Hematopoietic multipotent progenitor cell treated with erythropoietin and hydrocortisone succinate and interleukin-3 and kit ligand, for 6 days (in vitro differentiated cells): ENCODE measurements around the gene LARGE1.

Source experiments
- DNase-seq: peaks from one replicate; pipeline ENCODE4 v3.0.0-alpha.2; 2015

The LARGE1 gene

DNA sequence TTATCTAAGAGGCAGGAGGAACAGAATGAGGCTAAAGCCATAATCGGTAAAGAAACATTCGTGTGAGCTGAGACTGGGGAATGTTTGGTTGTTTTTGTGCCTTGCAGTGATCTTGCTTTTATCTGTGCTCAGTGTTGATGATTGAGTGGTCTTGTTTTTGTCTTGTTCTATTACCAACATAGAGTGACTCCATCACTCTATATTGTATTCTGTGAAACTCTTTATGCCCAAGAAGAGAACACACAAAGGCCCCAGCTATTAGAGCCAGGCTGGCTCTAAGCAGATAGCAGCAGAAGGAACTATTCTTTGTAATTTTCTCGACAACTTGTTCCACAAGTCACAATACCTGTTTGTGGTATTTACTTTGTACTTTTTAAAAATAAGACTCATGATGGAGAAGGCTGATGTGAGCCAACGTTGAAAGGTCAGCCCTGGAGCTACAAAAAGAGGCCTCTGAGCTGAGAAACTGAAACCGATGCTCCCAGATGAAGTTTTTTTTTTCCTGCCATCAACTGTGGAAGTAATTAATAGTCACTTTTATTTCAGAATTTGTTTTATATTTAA is 68.4 kb downstream of the LARGE1 start:
- no peak for DNase-seq

DNA sequence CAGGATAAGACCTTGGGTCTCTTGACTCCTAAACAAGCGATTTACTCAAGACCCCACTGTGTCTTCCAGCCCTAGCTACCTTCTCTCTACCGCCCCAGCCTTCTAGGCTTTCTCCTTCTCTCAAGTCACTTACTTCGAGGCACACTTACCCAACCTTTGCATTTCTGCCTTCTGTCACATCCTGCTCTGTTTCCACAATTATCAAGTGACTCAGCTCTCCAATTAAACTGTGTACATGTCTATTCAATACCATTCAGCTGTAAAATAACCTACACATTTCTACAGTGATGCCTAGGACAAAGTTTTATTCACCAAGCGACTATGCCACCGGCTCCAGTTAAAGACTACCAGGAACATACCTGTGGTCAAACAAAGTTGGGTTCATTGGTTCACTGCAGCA is 69.0 kb downstream of the LARGE1 start:
- no peak for DNase-seq

DNA sequence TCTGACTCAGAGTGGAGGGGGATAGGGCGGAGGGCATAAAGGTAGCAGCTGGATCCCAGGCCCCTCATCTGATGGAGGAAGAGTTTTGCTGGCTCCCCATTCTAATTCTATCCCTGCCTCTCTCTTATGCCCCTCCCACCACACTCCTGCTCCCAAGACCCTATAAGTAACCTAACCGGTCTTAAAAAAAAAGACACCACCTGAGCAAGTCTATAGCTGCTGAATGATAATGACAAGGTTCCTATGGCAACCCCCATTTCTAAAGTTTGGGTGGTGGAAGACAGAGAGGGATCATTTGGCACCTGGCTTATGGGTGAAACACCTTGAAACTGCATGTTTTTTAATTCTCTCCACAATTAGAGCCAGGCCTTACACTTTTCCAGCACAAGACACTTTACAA is 69.6 kb downstream of the LARGE1 start:
- no peak for DNase-seq

DNA sequence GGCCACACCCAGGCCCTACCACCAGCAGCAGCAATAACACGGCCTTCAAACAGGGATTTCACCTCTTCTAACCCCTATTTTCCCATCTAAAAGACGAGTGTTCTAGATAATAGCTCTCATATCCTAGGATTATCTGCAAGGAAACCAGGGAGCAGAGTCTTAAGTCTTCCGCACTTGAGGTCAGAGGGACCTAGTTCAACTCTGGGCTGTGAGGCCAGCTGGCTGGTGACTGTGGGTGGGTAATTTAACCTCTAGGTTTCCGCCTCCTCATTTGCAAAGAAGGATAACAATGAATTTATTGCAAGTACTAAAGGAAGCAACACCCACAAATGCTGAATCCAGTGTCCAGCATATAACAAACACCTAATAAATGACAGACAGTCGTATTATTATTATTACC is 70.1 kb downstream of the LARGE1 start:
- DNase-seq, result no peak

DNA sequence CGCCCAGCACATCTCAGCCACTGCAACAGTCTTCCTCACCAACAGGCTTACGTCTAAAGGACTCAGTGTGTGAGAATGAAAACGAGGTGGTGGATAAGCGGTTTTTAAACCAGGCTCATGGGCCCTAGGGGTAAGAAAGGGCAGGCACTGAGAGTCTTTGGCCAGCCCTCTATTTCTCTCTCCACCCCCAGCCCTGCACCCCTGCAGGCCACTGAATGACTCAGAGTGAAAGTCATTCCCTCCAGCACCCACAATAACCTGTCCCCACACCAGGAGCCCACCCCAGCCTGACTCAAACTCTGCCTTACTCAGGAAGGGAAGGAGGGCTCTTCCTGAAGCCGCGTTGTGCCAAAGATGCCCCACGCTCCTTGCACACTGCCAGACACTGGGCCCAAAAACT is 72.0 kb downstream of the LARGE1 start:
- no peak for DNase-seq

DNA sequence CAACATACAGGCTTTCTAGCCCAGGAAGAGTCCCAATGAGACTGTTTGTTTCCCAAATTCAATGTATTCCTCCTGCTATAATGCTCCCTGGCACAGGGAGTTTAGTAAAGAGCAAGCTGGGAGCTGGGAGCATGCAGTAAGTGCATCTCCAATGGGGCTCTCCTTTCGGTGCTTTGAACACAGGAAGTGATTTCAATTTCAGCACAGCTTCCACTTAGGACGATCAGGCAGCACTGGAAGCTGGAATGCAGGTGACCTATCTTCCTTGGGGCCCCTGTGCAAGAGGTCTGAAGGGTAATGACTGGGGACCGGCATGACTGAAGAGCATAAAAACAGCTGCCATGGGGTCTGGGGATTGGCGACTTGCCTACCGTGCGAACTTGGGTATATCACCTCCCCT is 76.0 kb downstream of the LARGE1 start:
- DNase-seq, result no peak

DNA sequence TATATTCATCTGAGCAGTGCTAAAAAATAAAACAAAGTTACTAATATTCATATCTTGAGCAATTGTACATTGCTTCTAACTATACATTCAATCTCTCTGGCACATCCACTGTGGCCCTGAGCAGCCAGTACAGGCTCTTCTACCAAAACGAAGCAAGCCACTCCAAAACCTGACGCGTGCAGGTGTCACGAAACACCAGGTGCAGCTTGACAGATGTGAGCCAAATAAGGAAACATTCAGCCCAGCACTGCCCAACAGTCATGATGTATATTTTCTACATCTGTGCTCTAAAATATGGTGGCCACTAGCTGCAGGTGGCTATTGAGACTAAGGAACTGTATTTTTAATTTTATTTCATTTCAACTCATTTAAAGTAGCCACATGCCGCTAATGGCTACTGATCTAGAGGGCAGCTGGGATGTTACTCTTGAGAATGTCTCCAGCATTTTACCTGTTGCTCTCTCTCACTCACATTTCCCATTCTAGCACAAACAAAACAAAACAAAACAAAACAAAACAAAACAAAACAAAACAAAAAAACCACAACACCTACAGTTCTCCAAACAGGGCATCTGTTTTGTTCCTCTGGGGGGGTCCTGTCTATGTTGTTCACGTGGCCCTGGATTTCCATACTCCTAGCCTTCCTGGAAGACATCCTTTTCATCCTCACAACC is 77.7 kb downstream of the LARGE1 start:
- no peak for DNase-seq

DNA sequence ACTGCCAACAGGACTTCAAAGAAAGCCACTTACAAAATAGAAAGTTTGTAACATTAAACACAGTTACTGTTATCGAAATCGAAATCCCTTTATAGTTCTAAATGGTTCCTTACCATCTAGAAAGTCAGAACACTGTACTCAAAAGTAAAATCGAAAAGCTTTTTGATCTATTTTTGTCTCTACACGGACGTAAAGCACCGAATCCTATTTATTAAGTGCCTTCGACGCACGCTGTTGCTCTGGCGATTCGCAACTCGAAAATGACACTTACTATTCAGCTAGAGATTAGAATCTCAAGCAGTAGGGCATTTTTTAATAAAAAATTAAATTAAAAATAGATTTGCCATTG is 78.3 kb downstream of the LARGE1 start:
- DNase-seq, result no peak

DNA sequence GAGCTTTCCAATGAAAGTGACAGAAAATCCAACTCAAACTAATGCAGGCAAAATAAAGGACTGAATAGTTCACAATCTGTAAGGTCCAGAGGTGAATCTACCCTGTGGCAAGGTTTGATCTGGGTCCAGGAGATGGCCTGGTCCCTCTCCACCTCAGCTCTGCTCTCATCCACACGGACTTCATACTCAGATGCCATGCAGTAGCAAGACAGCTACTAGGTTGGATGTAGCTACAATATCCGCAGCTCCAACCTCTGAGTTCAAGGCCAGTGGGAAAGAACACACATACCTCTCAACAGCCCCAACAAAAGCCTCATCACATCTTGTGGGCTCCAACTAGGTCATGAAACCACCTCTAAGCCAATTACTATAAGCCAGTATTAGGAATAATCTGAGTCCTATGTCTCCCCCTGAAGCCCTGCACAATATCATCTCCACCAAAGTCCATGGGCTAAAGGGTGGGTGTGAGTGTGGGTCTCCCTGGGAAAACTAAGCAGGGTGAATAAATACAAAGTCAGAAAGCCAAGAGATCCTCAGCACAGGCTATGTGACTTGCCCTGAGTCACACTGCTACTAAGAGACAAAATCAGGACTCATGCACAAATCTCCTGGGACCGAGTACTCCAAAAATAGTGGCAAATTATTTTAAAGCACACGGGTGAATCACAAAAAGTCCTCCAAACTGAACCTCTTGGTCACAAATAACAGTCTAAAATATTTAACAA is 78.8 kb downstream of the LARGE1 start:
- no peak for DNase-seq

DNA sequence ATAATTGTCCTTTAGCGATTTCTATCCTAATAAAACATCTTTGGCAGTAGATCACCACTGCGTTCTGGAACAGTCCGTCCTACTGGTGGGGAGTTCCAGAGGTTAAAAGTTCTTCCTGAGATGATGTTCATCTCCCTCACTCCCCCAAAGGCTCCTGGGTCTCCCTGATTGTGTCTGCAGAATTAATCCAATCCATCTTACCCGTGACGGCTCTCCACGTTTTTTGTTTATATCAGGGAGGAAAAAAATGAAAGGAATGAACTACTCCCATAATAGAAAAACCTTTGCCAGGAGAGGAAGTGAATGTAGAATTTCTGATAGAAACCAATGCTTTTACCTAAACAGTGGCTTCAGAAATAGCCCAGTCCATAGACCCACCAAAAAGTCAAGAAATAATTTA is 81.6 kb downstream of the LARGE1 start:
- no peak for DNase-seq

DNA sequence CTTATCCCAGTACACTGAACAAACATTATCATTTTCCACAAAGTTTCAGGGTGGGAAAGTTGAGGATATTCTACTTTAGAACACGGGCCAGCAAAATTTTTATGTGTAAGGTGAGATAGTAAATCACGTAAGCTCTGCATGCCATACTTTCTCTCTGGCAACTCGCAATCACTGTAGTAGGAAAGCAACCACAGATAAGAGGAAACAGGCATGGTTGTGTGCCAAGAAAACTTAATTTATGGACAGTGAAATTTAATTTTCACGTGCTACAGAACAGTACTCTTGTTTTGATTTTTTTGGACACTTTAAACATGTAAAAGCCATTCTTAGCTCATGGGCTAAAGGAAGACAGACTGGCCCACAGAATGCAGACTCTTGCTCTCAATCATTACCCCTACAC is 82.5 kb downstream of the LARGE1 start:
- DNase-seq, result no peak

DNA sequence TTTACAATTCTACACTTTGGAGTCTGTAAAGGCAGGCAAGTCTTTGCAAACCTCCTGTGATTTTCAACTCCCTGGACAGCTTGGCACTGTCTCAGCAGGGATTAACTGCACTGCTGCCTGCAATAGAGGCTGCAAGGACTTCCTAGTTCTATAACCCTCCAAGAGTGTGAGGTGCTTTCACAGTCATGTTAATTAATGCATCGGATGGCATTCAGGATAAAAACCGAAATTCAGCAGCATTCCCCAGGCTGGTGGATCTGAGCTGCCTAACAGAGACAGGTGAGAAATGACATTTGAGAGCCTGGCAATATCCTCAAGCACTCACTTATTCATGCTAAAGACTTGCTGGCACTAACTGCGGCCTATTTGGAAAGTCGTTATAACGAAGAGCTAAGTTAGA is 85.0 kb downstream of the LARGE1 start:
- DNase-seq, result no peak

DNA sequence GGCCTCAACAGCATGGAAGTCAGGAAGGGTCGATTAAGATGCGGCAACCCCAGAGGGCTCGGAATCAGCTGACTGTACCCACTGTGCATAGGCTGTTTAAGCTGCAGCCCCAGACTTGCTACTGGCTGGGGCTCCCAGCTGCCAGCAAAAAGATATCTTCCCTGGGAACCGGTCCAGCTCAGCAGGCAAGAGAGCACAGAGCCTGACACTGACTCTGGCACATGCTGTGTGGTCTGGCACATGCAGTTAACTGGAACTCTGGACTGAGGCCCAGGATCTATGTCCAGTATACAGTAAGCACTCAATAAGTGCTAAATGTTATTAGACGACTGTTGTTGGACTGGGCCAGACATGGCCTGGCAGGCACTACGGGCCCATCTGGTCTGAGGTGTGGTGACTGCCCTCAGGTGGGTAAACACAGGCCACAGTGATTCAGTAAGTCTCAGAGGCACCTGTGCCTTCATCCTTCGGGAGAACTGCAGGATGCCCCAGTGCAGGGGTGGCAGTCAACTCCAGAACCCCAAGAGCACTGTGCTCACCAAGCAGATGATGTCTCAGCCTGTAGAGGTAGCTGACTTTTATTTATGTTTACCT is 87.6 kb downstream of the LARGE1 start:
- no peak for DNase-seq

DNA sequence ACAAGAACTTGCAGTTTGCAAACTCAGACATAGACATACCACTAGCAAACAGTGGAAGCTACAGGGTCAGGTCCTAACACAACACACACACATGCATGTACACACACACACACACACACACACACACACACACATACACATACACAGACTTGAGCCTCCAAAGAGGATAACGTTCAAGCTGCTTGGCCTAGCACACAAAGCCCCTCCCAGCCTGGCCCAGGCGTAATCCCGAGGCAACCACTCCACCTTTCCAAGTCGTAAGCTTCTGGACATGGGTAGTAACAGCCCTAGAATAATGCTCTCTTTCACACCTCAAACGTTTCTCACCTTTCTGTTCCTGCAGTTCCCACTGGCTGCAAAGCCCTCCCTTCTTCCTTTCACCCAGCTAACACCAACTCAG is 88.6 kb downstream of the LARGE1 start:
- DNase-seq, result no peak

DNA sequence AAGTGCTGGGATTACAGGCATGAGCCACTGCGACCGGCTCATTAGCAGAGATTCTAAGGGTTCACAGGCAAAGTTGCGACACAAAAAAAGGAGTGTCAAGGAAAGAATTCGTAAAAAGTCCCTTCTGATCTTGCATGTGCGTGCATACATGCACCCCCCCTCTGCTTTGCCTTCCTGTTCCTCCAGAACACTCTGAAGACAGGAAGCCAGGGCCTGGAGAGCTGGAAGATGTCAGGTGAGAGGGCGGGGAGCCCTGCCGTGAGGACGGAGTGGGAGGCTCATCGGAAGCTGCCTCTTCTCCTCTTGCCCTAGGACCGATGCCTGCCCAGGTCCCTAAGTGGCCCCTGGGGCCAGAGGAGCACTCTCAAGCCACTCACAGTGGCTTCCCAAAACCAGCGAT is 89.1 kb downstream of the LARGE1 start:
- no peak for DNase-seq

DNA sequence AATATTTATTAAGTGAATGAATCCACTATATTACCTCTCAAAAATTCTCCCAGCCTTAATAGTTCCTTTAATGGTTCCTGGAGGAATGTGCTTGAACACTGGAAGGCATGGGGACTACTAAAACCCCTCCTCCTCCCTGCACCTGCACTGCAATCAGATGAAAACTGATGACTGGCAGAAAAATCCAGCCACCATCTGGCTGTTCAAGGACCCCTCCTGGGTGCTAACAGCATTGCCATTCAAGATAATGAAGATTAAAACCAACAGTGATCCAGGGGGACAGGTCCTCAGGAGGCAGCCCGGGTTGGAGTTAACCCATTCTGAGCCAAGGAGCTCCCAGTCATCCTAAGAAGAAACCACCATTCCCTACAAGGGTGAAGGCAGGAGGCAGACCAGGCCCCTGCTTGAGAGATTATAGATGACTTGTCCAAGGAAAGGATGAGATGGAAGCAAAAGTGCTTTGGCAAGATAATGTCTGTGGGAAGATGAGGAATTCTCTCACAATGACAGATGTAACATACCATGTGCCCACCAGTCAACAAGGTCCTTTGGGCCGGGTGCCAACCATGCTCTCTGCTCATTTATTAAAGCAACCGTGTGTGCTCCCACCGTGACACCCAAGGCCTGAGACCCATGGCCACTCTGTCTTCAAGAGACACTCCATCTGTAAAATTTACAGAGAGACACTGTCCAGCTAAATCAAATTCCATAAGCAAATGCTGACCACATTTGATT is 90.6 kb downstream of the LARGE1 start:
- no peak for DNase-seq

DNA sequence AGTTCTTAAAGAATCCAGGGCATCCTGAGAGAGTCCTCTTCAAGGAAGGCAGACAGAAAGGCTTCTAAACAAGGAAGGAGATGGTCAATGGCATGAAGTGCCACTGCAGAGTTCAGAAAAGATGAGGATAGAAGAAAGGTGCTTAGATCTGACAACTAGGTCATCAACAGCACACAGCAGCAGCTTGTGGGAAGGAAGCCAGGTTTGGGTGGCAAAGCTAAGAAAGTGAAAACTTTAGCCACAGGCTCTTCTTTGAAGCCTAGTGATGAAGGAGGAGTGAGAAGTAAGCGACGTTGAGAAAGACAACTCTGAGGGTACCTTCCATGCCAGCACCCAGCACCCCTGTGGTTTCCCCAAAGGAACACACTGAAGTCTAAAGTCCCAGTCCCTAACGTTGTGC is 92.0 kb downstream of the LARGE1 start:
- DNase-seq, result no peak

DNA sequence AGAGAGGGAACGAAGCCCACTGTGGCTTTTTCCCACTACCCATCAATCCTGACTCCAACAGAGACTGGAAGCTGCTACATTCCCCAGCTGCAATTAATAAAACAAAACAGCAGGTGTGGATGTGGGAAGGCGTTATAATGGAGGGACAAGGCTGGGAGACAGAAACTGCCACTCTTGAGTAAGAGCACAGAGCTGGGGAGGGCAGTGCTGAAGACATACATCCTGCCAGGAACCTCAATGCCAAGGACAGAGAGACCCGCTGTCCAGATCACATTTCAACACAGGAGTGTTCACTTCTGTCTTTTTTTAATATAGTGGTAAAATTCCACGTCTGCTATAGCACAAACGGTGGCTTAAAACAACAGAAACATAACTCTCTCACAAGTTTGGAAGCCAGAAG is 94.5 kb downstream of the LARGE1 start:
- no peak for DNase-seq

DNA sequence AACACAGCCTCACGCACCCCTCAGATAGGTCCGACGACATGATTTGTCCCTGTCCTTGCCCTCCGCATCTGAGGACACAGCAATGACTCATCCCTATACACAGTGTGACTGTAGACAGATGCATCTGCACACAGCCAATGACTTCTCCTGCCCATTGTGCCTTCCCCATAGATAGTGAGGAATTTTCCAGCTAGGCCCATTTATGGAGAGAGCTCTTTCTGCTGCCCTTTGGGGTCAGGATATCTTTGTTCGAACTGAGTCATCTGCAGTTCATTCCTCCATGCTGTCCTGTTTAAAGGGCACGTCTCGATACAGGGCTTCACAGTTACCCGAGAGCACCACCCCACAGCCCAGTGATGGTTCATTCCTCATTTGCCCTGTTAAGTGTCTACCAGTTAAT is 96.7 kb downstream of the LARGE1 start:
- DNase-seq, result no peak

DNA sequence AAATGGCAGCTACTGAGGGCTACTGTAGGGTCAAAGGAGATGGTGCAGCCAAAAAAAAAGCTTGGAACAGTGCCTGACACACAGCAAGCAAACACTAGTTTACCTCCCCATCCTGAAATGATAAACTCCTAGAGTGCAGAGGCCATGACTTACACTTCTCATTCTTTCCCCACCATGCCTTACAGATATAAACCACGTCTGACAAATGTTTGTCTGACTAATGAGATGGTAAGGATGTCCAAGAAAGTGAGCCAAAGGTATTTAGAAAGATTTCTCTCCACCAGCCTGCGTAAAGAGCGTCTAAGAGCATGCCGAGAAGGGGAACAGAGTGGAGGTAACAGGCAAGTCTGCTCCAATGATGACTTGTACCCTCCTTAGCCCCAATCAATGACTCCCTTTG is 99.0 kb downstream of the LARGE1 start:
- no peak for DNase-seq

DNA sequence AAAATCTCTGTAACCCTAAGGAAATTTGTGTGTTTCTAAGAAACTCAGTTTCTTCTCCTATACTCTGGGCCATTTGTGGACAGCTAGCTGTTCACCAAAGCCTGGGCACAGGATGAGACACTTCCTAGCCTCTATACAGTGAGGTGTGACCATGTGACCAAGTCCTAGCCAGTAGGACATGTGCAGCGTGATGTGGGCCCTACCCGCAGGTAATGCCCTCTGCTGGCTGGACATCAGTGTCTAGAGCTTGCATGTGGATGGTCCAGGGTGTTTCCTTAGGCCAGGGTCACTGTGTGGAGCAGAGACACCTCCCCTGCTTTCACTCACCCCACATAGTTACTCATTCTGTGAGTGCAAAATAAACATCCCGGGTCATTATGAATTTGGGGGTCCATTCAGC is 100.5 kb downstream of the LARGE1 start:
- no peak for DNase-seq

DNA sequence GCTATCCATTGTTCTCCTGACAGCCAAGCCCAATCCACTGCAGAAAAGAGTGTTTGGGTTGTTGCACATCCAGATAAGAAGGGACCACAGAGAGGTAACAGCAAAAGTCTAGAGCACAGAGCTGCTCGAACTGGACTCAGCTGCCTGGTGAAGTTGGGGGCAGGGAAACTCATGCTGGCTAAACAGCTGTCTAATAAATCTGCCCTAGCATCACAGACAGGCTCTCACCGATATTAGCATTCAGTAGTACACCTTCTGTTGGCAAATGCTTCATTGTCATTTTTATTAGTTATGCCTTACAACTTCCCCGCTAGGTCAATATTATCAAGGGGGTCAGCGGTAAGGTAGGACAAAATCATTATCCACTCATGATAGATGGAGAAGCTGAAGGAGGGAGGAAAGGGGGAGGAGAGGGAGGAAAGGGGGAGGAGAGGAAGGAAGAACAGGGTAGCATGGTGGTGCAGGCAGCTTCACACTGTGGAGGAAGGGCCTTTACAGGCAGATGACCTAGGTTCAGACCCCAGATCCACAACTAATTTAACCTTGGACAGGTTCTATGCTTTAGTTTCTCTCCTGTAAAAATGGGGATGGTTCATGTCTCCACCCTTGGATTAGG is 102.7 kb downstream of the LARGE1 start:
- DNase-seq, result no peak

DNA sequence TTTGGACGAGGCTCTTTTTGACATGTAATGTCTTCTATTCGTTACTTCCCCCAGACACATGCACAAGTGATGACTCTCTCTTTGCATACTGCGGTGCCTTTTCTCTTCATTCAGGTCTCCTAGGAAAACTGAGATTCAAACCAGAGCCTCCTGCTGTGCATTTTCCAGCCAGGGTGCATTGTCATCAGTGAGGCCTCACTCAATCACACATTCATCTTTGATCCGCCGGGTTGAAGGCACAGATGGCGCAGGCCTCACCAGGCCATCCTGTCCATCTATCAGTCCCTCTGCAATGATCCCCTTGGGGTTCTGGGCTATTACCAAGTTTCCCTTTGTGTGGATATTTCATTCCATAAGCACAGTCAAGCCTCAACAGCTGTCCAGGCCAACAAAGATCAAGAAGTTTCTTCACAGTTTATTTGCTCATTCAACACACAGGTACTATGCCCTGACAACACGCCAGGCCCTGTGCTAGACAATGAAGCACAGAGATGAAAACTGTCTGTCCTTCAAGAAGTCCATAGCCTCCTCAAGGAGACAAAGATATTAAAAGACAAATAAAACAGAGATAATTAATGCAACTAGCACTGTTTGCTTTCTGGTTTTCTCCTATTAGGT is 107.8 kb downstream of the LARGE1 start:
- DNase-seq, result no peak
